ENCODE results near the gene MAN1A2. TPM values are rescaled to one million over a fixed set of nuclear protein-coding genes. Genes with fewer than 3 reads are reported as not detected.
"Not testable (repeated sequence)": the region's sequence is repeated elsewhere in the genome, so short reads cannot be mapped to it uniquely, and the experiment has no call there.

The MAN1A2 gene
- total RNA-seq, 1 experiment from 2014 or later = 38.1 TPM

DNA sequence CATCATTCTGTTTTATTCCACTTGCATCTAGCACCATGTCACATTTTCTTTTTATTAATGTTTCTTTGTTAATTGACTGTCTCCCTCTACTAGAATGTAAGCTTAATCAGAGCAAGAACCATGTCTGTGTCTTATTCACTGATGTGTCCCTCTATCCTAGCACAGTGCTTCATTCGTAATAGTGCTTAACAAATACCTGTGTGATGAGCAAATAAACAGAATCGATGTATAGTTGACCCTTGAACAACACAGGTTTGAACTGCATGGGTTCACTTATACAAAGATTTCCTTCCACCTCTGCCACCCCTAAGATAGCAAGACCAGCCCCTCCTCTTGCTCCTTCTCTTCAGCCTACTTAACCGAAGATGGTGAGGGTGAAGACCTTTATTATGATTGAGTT, 42.9 kb upstream of the MAN1A2 start:
- Histone ChIP-seq H3K27me3 (ENCODE audit: insufficient read depth, low read length) (peaks cover 42% of the 10 kb centered on the region; the same call in 1 of the 2 replicates), H3K4me1 (ENCODE audit: control insufficient read depth in 1 of 2, insufficient read depth in 2 of 2, low read length in 2 of 2) (no peaks in the 10 kb centered on the region), H4K20me1 (ENCODE audit: insufficient read depth) (no peaks in the 10 kb centered on the region), H3K36me3 (ENCODE audit: control insufficient read depth in 1 of 2, insufficient read depth in 2 of 2, low read length in 2 of 2) (no peaks in the 10 kb centered on the region), H3K4me3 (replicated peaks in 1 of 2; ENCODE audit: low read depth in 1 of 2, low read length in 2 of 2) (no peak overlapping the region), H3K9ac (ENCODE audit: low read length) (no peak overlapping the region), H3K9me2 (ENCODE audit: insufficient read depth) (no peaks in the 10 kb centered on the region), H3K9me3 (ENCODE audit: control insufficient read depth in 1 of 2, insufficient read depth in 1 of 2, low read depth in 1 of 2, low read length in 2 of 2) (no peaks in the 10 kb centered on the region), H3K27ac (ENCODE audit: low read depth, low read length) (no peak overlapping the region), H3K79me2 (ENCODE audit: insufficient read depth, low read length) (no peaks in the 10 kb centered on the region), H2AFZ (ENCODE audit: low read depth, low read length, poor library complexity, severe bottlenecking) (no peak overlapping the region), H3K4me2 (ENCODE audit: low read length) (no peak overlapping the region)
- no peak for ATAC-seq
- BruUV-seq (replicated peaks) = no TSS peak
- no peak for TF ChIP-seq POLR2A (IDR thresholded peaks at IDR 0.05; ENCODE audit: borderline replicate concordance, extremely low read depth, insufficient read depth, insufficient read length)
- no peak for TF ChIP-seq CBX3 (IDR thresholded peaks at IDR 0.05; ENCODE audit: low read depth)
- TF ChIP-seq, protein P1, sequence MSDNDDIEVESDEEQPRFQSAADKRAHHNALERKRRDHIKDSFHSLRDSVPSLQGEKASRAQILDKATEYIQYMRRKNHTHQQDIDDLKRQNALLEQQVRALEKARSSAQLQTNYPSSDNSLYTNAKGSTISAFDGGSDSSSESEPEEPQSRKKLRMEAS (IDR thresholded peaks at IDR 0.05) = no peak
- no peak for TF ChIP-seq ZNF274 (IDR thresholded peaks at IDR 0.05; ENCODE audit: low read depth, low read length)
- no peak for TF ChIP-seq JUND (IDR thresholded peaks at IDR 0.05)
- no peak for TF ChIP-seq EZH2 (IDR thresholded peaks at IDR 0.05)
- TF ChIP-seq, protein P2, sequence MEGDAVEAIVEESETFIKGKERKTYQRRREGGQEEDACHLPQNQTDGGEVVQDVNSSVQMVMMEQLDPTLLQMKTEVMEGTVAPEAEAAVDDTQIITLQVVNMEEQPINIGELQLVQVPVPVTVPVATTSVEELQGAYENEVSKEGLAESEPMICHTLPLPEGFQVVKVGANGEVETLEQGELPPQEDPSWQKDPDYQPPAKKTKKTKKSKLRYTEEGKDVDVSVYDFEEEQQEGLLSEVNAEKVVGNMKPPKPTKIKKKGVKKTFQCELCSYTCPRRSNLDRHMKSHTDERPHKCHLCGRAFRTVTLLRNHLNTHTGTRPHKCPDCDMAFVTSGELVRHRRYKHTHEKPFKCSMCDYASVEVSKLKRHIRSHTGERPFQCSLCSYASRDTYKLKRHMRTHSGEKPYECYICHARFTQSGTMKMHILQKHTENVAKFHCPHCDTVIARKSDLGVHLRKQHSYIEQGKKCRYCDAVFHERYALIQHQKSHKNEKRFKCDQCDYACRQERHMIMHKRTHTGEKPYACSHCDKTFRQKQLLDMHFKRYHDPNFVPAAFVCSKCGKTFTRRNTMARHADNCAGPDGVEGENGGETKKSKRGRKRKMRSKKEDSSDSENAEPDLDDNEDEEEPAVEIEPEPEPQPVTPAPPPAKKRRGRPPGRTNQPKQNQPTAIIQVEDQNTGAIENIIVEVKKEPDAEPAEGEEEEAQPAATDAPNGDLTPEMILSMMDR (IDR thresholded peaks at IDR 0.05 in 2 of 3, conservative IDR thresholded peaks at IDR 0.05 in 1 of 3; ENCODE audit: borderline replicate concordance in 1 of 3, insufficient read depth in 1 of 3, low read depth in 2 of 3, low read length in 2 of 3) = no peak
- no peak for TF ChIP-seq EGR1 (IDR thresholded peaks at IDR 0.05; ENCODE audit: low read depth)
- TF ChIP-seq, protein P3, sequence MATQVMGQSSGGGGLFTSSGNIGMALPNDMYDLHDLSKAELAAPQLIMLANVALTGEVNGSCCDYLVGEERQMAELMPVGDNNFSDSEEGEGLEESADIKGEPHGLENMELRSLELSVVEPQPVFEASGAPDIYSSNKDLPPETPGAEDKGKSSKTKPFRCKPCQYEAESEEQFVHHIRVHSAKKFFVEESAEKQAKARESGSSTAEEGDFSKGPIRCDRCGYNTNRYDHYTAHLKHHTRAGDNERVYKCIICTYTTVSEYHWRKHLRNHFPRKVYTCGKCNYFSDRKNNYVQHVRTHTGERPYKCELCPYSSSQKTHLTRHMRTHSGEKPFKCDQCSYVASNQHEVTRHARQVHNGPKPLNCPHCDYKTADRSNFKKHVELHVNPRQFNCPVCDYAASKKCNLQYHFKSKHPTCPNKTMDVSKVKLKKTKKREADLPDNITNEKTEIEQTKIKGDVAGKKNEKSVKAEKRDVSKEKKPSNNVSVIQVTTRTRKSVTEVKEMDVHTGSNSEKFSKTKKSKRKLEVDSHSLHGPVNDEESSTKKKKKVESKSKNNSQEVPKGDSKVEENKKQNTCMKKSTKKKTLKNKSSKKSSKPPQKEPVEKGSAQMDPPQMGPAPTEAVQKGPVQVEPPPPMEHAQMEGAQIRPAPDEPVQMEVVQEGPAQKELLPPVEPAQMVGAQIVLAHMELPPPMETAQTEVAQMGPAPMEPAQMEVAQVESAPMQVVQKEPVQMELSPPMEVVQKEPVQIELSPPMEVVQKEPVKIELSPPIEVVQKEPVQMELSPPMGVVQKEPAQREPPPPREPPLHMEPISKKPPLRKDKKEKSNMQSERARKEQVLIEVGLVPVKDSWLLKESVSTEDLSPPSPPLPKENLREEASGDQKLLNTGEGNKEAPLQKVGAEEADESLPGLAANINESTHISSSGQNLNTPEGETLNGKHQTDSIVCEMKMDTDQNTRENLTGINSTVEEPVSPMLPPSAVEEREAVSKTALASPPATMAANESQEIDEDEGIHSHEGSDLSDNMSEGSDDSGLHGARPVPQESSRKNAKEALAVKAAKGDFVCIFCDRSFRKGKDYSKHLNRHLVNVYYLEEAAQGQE (IDR thresholded peaks at IDR 0.05; ENCODE audit: low read depth) = no peak
- TF ChIP-seq, protein P4, sequence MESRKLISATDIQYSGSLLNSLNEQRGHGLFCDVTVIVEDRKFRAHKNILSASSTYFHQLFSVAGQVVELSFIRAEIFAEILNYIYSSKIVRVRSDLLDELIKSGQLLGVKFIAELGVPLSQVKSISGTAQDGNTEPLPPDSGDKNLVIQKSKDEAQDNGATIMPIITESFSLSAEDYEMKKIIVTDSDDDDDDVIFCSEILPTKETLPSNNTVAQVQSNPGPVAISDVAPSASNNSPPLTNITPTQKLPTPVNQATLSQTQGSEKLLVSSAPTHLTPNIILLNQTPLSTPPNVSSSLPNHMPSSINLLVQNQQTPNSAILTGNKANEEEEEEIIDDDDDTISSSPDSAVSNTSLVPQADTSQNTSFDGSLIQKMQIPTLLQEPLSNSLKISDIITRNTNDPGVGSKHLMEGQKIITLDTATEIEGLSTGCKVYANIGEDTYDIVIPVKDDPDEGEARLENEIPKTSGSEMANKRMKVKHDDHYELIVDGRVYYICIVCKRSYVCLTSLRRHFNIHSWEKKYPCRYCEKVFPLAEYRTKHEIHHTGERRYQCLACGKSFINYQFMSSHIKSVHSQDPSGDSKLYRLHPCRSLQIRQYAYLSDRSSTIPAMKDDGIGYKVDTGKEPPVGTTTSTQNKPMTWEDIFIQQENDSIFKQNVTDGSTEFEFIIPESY (IDR thresholded peaks at IDR 0.05; ENCODE audit: extremely low read depth, insufficient replicate concordance, low read length) = no peak
- TF ChIP-seq EZH2phosphoT487 (IDR thresholded peaks at IDR 0.05; ENCODE audit: borderline replicate concordance) = no peak
- no peak for TF ChIP-seq SRF (IDR thresholded peaks at IDR 0.05; ENCODE audit: low read depth)
- TF ChIP-seq FOSL1 (IDR thresholded peaks at IDR 0.05; ENCODE audit: low read depth) = no peak
- TF ChIP-seq TCF7L2 (IDR thresholded peaks at IDR 0.05; ENCODE audit: borderline replicate concordance, extremely low read depth, insufficient read depth, insufficient read length) = no peak
- TF ChIP-seq SIN3A (IDR thresholded peaks at IDR 0.05; ENCODE audit: low read depth) = no peak
- no peak for DNase-seq (ENCODE audit: low read depth, low spot score)
- ChIA-PET CTCF (no interaction called here), POLR2A (no interaction called here), RAD21 (ENCODE audit: low non-redundant PET in 1 of 2, low total read pairs in 2 of 2, uncharacterized antibody in 2 of 2, unreplicated experiment in 2 of 2) (no interaction called here)
- intact Hi-C loops (cut with micrococcal nuclease) = no loop called here

DNA sequence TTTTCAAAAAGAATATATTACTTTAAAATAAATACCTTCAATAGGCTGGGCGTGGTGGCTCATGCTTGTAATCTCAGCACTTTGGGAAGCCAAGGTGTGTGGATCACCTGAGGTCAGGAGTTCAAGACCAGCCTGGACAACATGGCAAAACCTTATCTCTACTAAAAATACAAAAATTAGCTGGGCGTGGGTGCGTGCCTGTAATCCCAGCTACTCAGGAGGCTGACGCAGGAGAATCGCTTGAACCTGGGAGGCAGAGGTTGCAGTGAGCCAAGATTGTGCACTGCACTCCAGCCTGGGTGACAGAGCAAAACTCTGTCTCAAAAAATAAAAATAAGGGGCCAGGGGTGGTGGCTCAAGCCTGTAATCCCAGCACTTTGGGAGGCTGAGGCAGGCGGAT, 41.2 kb upstream of the MAN1A2 start:
- POLR2A ChIA-PET = not testable (repeated sequence)

More for the DNA sequence above, 41.2 kb upstream of the MAN1A2 start:
- ATAC-seq; BruUV-seq (replicated peaks); intact Hi-C loops (cut with micrococcal nuclease); RAD21 ChIA-PET (ENCODE audit: low non-redundant PET in 1 of 2, low total read pairs in 2 of 2, uncharacterized antibody in 2 of 2, unreplicated experiment in 2 of 2); H3K4me2 ChIP-seq (ENCODE audit: low read length); CTCF ChIA-PET; H3K9me3 ChIP-seq (ENCODE audit: control insufficient read depth in 1 of 2, insufficient read depth in 1 of 2, low read depth in 1 of 2, low read length in 2 of 2); H4K20me1 ChIP-seq (ENCODE audit: insufficient read depth); H3K79me2 ChIP-seq (ENCODE audit: insufficient read depth, low read length); H3K27ac ChIP-seq (ENCODE audit: low read depth, low read length); H3K9me2 ChIP-seq (ENCODE audit: insufficient read depth); H3K4me3 ChIP-seq (replicated peaks in 1 of 2; ENCODE audit: low read depth in 1 of 2, low read length in 2 of 2); H2AFZ ChIP-seq (ENCODE audit: low read depth, low read length, poor library complexity, severe bottlenecking); H3K4me1 ChIP-seq (ENCODE audit: control insufficient read depth in 1 of 2, insufficient read depth in 2 of 2, low read length in 2 of 2); DNase-seq (ENCODE audit: low read depth, low spot score); H3K9ac ChIP-seq (ENCODE audit: low read length); H3K36me3 ChIP-seq (ENCODE audit: control insufficient read depth in 1 of 2, insufficient read depth in 2 of 2, low read length in 2 of 2): not testable (repeated sequence)
- peaks cover 31% of the 10 kb centered on the region; the same call in 1 of the 2 replicates for H3K27me3 ChIP-seq (ENCODE audit: insufficient read depth, low read length)

Measured in HCT116 (cell line).